HEK293 (cell line): ENCODE results near the gene ZBTB20.

Source experiments
- CTCF ChIA-PET: fragments of 350-600 bp; formaldehyde crosslinking; extraction: SDS; loops from one replicate; lab custom pipeline; 2021; ENCODE audit warnings: antibody characterized with exemption; lab: Yijun Ruan, JAX
- POLR2A ChIA-PET: fragments of 300-600 bp; formaldehyde crosslinking; extraction: SDS; loops from one replicate; lab custom pipeline; 2020; ENCODE audit warnings: antibody characterized with exemption, inconsistent platforms; lab: Yijun Ruan, JAX
- H3K27ac ChIP-seq: fragments of 200-500 bp; sonication (Bioruptor generic); 2 replicates; pipeline ENCODE4 v1.5.1; 2014; ENCODE audit warnings: low read depth, low read length, control low read depth, inconsistent platforms; ENCODE audit errors: extremely low read depth
- H3K36me3 ChIP-seq, 2 experiments: fragments of 200-500 bp in 1 of 2; sonication (Bioruptor generic) in 1 of 2; 1 replicate in 1 of 2; 2 replicates in 1 of 2; pipeline ENCODE4 v1.5.1; 2014 to 2017; ENCODE audit warnings: inconsistent platforms in 2 of 2, low read length in 2 of 2; ENCODE audit not compliant: control insufficient read depth in 2 of 2, insufficient read depth in 1 of 2
- H3K4me1 ChIP-seq: fragments of 200-500 bp; sonication (Bioruptor generic); 2 replicates; pipeline ENCODE4 v1.5.1; 2014; ENCODE audit warnings: mild to moderate bottlenecking, low read length, inconsistent platforms; ENCODE audit not compliant: control insufficient read depth, insufficient read depth
- H3K4me3 ChIP-seq: 2 replicates; pipeline ENCODE4 v1.5.1; 2011; ENCODE audit warnings: low read depth, mild to moderate bottlenecking, control low read depth, low read length, moderate library complexity
- H3K9me3 ChIP-seq: fragments of 200-500 bp; sonication (Bioruptor generic); 2 replicates; pipeline ENCODE4 v1.5.1; 2014; ENCODE audit warnings: low read depth, low read length, inconsistent platforms; ENCODE audit not compliant: control insufficient read depth, insufficient read depth
- REPIN1 ChIP-seq: fragments of 450-650 bp; formaldehyde crosslinking; IDR thresholded peaks from 2 replicates; pipeline ENCODE4 v1.5.1; 2017; ENCODE audit warnings: missing biosample characterization, missing genetic modification characterization, low read depth
- SP7 ChIP-seq: fragments of 450-650 bp; formaldehyde crosslinking; IDR thresholded peaks from 2 replicates; pipeline ENCODE4 v1.5.1; 2016; ENCODE audit warnings: missing biosample characterization, missing genetic modification characterization
- YY2 ChIP-seq: fragments of 450-650 bp; formaldehyde crosslinking; IDR thresholded peaks from 2 replicates; pipeline ENCODE4 v1.5.1; 2016; ENCODE audit warnings: missing biosample characterization, missing genetic modification characterization
- ZFP69B ChIP-seq: fragments of 450-650 bp; formaldehyde crosslinking; IDR thresholded peaks from 2 replicates; pipeline ENCODE4 v1.5.1; 2016; ENCODE audit warnings: missing biosample characterization, missing genetic modification characterization
- ZNF391 ChIP-seq: fragments of 450-650 bp; formaldehyde crosslinking; IDR thresholded peaks from 2 replicates; pipeline ENCODE4 v1.5.1; 2016; ENCODE audit warnings: low read depth, missing biosample characterization, missing genetic modification characterization, borderline replicate concordance
- ZNF394 ChIP-seq: fragments of 450-650 bp; formaldehyde crosslinking; IDR thresholded peaks from 2 replicates; pipeline ENCODE4 v1.5.1; 2016; ENCODE audit warnings: missing biosample characterization, missing genetic modification characterization, mild to moderate bottlenecking, moderate library complexity, borderline replicate concordance
- ZNF501 ChIP-seq: fragments of 450-650 bp; formaldehyde crosslinking; IDR thresholded peaks from 2 replicates; pipeline ENCODE4 v1.5.1; 2016; ENCODE audit warnings: missing biosample characterization, missing genetic modification characterization
- ZNF529 ChIP-seq: fragments of 450-650 bp; formaldehyde crosslinking; IDR thresholded peaks from 2 replicates; pipeline ENCODE4 v1.5.1; 2017; ENCODE audit warnings: missing genetic modification characterization, missing biosample characterization; ENCODE audit not compliant: insufficient replicate concordance
- ZNF530 ChIP-seq: fragments of 450-650 bp; formaldehyde crosslinking; IDR thresholded peaks from 2 replicates; pipeline ENCODE4 v1.5.1; 2016; ENCODE audit warnings: low read depth, missing biosample characterization, missing genetic modification characterization
- ZNF596 ChIP-seq: fragments of 450-650 bp; IDR thresholded peaks from 2 replicates; pipeline ENCODE4 v1.5.0; 2018; ENCODE audit warnings: missing biosample characterization, mild to moderate bottlenecking, missing genetic modification characterization, moderate library complexity
- ZNF623 ChIP-seq: fragments of 450-650 bp; formaldehyde crosslinking; IDR thresholded peaks from 2 replicates; pipeline ENCODE4 v1.5.1; 2016; ENCODE audit warnings: missing biosample characterization, missing genetic modification characterization
- ZNF768 ChIP-seq: fragments of 450-650 bp; formaldehyde crosslinking; IDR thresholded peaks from 2 replicates; pipeline ENCODE4 v1.5.1; 2018; ENCODE audit warnings: missing biosample characterization, mild to moderate bottlenecking, missing genetic modification characterization
- TF ChIP-seq, protein P1 (sequence below): fragments of 450-650 bp; formaldehyde crosslinking; IDR thresholded peaks from 2 replicates; pipeline ENCODE4 v1.5.1; 2016; ENCODE audit warnings: missing biosample characterization, missing genetic modification characterization
- TF ChIP-seq, protein P2 (sequence below): fragments of 450-650 bp; formaldehyde crosslinking; IDR thresholded peaks from 2 replicates; pipeline ENCODE4 v1.5.0; 2017; ENCODE audit warnings: missing biosample characterization, missing genetic modification characterization, borderline replicate concordance
- TF ChIP-seq, protein P3 (sequence below): fragments of 450-650 bp; formaldehyde crosslinking; IDR thresholded peaks from 2 replicates; pipeline ENCODE4 v1.5.1; 2016; ENCODE audit warnings: missing biosample characterization, missing genetic modification characterization
- TF ChIP-seq, protein P4 (sequence below): fragments of 450-650 bp; formaldehyde crosslinking; IDR thresholded peaks from 2 replicates; pipeline ENCODE4 v1.5.1; 2016; ENCODE audit warnings: missing biosample characterization, missing genetic modification characterization

Gene ZBTB20

DNA sequence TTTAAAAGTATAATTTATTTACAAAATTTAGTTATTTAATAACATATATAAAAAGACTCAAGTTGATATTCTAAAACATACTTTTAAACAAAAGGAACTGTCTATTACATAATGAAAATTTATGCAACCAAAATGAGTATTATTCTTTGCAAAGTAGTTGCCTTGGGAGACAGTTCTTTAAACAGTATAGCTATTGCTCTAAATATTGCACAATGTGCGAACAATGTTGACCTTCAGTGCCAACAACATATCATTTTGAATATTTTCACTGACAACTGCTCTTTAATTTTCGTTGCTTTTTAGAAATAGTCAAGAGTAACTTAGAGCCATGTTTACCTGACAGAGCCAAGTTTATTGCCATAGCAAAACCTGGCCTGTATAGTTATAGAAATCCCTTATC lies 124.9 kb downstream of the ZBTB20 start (continued):
- TF ChIP-seq YY2 (tag by site-specific recombination) (no peak), SP7 (tag by site-specific recombination) (no peak), ZNF768 (tag by site-specific recombination) (no peak), ZNF501 (tag by site-specific recombination) (no peak)
- TF ChIP-seq, protein P1, sequence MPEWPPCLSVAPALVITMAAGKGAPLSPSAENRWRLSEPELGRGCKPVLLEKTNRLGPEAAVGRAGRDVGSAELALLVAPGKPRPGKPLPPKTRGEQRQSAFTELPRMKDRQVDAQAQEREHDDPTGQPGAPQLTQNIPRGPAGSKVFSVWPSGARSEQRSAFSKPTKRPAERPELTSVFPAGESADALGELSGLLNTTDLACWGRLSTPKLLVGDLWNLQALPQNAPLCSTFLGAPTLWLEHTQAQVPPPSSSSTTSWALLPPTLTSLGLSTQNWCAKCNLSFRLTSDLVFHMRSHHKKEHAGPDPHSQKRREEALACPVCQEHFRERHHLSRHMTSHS = no peak
- TF ChIP-seq, protein P2, sequence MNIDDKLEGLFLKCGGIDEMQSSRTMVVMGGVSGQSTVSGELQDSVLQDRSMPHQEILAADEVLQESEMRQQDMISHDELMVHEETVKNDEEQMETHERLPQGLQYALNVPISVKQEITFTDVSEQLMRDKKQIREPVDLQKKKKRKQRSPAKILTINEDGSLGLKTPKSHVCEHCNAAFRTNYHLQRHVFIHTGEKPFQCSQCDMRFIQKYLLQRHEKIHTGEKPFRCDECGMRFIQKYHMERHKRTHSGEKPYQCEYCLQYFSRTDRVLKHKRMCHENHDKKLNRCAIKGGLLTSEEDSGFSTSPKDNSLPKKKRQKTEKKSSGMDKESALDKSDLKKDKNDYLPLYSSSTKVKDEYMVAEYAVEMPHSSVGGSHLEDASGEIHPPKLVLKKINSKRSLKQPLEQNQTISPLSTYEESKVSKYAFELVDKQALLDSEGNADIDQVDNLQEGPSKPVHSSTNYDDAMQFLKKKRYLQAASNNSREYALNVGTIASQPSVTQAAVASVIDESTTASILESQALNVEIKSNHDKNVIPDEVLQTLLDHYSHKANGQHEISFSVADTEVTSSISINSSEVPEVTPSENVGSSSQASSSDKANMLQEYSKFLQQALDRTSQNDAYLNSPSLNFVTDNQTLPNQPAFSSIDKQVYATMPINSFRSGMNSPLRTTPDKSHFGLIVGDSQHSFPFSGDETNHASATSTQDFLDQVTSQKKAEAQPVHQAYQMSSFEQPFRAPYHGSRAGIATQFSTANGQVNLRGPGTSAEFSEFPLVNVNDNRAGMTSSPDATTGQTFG (tag by site-specific recombination) = no peak

DNA sequence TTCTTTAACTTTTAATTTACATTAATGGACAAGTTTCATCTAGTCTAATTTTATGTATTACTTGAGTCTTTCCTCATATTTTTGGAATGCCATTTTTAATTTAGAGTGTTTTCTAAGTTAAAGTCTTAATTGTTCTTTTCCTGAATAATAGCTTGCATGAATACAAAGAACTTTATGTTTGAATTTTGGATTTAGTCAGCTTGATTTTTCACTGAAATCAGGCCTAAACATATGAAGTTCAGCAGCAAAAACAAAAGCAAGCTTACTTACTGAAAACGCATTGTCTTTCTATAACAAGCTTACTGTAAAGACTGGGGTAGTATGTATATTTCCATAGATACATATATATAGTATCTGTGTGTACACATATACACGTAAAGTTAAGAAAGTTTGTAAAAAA lies 126.0 kb downstream of the ZBTB20 start:
- Histone ChIP-seq H3K4me3 (no peak overlapping the region), H3K9me3 (no peaks in the 10 kb centered on the region), H3K4me1 (no peaks in the 10 kb centered on the region), H3K27ac (no peak overlapping the region)
- POLR2A ChIA-PET = no interaction called here
- CTCF ChIA-PET = no interaction called here
- no peak for TF ChIP-seq ZFP69B
- TF ChIP-seq ZNF530 (tag by site-specific recombination) = no peak
- TF ChIP-seq, all 188 proteins: peak for 0
- no peaks in the 10 kb centered on the region for H3K36me3 ChIP-seq

DNA sequence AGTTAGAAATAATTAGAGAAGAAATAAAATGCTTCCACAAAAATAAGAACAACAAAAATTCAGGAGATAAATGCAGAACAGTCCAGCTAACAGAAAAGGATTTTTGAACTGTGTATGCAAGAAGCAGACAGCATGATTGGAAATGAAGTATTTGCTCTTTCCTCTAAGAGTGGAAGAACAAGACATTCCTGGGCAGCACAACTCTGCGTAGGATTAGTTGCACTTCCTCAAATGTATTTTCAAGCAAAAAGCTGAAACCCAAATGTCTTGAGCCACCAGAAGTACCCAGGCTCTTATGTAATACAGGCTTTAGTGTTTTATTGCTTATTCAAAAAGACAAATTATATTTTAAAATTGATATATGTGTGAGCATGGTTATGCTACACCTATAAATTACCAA lies 127.2 kb downstream of the ZBTB20 start:
- TF ChIP-seq ZNF391 (tag by site-specific recombination) (no peak), REPIN1 (tag by site-specific recombination) (no peak), ZNF623 (no peak), ZNF596 (tag by site-specific recombination) (no peak)
- TF ChIP-seq, protein P3, sequence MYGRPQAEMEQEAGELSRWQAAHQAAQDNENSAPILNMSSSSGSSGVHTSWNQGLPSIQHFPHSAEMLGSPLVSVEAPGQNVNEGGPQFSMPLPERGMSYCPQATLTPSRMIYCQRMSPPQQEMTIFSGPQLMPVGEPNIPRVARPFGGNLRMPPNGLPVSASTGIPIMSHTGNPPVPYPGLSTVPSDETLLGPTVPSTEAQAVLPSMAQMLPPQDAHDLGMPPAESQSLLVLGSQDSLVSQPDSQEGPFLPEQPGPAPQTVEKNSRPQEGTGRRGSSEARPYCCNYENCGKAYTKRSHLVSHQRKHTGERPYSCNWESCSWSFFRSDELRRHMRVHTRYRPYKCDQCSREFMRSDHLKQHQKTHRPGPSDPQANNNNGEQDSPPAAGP (tag by site-specific recombination) = no peak
- TF ChIP-seq, protein P4, sequence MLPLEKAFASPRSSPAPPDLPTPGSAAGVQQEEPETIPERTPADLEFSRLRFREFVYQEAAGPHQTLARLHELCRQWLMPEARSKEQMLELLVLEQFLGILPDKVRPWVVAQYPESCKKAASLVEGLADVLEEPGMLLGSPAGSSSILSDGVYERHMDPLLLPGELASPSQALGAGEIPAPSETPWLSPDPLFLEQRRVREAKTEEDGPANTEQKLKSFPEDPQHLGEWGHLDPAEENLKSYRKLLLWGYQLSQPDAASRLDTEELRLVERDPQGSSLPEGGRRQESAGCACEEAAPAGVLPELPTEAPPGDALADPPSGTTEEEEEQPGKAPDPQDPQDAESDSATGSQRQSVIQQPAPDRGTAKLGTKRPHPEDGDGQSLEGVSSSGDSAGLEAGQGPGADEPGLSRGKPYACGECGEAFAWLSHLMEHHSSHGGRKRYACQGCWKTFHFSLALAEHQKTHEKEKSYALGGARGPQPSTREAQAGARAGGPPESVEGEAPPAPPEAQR = no peak
- Histone ChIP-seq H3K4me3 (no peak overlapping the region), H3K4me1 (no peaks in the 10 kb centered on the region), H3K36me3 (no peaks in the 10 kb centered on the region), H3K27ac (no peak overlapping the region), H3K9me3 (no peaks in the 10 kb centered on the region)
- CTCF ChIA-PET = interaction anchor here (0.6 to 0.7 kb wide), 2 partner anchors 33 to 869 kb away, joined by 3 read pairs; no protein-coding TSS in a partner anchor
- POLR2A ChIA-PET = no interaction called here

DNA sequence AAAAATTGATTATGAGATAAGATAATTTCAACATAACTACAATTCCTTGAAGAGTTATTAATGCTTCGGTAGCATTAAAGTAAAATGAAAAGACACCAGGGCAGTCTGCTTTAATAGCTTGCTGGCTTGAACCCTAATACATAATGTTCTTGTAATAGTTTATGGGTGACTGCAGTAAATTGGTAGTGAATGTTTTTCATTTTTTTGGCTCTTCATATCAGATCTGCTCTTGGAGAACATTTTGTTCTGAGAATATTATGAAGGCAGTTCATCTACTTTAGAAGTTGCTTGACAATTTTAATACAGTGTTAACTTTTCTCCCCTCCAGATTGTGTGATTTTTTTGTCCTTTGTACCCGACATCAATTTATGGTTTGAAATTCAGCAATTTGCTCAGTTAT lies 128.4 kb downstream of the ZBTB20 start:
- POLR2A ChIA-PET = no interaction called here
- H3K4me1 ChIP-seq = no peaks in the 10 kb centered on the region
- no peak overlapping the region for H3K4me3 ChIP-seq
- CTCF ChIA-PET = no interaction called here
- H3K27ac ChIP-seq = no peak overlapping the region
- H3K36me3 ChIP-seq = no peaks in the 10 kb centered on the region
- no peaks in the 10 kb centered on the region for H3K9me3 ChIP-seq
- TF ChIP-seq REPIN1 (tag by site-specific recombination) = no peak
- no peak for TF ChIP-seq ZNF394 (tag by site-specific recombination)
- no peak for TF ChIP-seq ZNF529 (tag by site-specific recombination)
